Choroid plexus epithelial cell (primary cell): ENCODE results near the gene PRKN.

Experiments used
- DNase-seq: peaks from one replicate; pipeline ENCODE4 v3.0.0-alpha.2; 2010; ENCODE audit warnings: low read depth
- H3K4me3 ChIP-seq: 2 replicates; pipeline ENCODE4 v1.5.1; 2011; ENCODE audit warnings: low read depth, mild to moderate bottlenecking, control low read depth, low read length, moderate library complexity
- TF ChIP-seq, protein P1 (sequence below): conservative IDR thresholded peaks from 2 replicates; pipeline ENCODE4 v1.5.1; 2011; ENCODE audit warnings: low read depth, mild to moderate bottlenecking, control low read depth, inconsistent platforms, low read length, moderate library complexity

The PRKN gene

DNA sequence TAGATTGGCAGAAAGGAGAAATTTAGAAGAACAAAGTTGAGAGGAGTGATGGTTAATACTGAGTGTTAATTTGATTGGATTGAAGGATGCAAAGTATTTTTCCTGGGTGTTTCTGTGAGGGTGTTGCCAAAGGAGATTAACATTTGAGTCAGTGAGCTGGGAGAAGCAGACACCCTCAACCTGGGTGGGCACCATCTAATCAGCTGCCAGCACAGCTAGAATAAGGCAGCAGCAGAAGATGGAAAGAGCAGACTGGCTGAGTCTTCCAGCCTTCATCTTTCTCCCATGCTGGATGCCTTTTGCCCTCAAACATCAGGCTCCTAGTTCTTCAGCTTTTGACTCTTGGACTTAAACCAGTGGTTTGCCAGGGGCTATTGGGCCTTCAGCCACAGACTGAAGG lies 1016.1 kb downstream of the PRKN start:
- TF ChIP-seq, protein P1, sequence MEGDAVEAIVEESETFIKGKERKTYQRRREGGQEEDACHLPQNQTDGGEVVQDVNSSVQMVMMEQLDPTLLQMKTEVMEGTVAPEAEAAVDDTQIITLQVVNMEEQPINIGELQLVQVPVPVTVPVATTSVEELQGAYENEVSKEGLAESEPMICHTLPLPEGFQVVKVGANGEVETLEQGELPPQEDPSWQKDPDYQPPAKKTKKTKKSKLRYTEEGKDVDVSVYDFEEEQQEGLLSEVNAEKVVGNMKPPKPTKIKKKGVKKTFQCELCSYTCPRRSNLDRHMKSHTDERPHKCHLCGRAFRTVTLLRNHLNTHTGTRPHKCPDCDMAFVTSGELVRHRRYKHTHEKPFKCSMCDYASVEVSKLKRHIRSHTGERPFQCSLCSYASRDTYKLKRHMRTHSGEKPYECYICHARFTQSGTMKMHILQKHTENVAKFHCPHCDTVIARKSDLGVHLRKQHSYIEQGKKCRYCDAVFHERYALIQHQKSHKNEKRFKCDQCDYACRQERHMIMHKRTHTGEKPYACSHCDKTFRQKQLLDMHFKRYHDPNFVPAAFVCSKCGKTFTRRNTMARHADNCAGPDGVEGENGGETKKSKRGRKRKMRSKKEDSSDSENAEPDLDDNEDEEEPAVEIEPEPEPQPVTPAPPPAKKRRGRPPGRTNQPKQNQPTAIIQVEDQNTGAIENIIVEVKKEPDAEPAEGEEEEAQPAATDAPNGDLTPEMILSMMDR = no peak
- no peak overlapping the region for H3K4me3 ChIP-seq
- no peak for DNase-seq

DNA sequence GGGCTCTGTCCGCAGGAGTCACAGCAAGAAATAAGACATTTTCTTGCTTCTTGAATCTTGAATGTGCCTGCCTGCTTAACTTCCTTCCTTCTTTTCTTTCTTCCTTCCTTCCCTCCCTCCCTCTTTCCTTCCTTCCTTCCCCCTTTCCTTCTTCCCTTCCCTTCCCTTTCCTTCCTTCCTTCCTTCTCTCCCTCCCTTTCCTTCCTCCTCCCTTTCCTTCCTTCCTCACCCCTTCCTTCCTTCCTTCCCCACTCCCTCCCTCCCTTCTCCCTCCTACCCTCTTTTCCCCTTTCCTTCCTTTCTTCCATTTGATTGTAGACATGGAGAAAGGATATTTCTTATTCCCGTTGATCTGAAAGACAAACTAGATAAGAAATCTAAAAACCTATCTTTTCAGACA lies 1016.9 kb downstream of the PRKN start:
- H3K4me3 ChIP-seq = no peak overlapping the region
- DNase-seq = no peak
- TF ChIP-seq, protein P1 = no peak

DNA sequence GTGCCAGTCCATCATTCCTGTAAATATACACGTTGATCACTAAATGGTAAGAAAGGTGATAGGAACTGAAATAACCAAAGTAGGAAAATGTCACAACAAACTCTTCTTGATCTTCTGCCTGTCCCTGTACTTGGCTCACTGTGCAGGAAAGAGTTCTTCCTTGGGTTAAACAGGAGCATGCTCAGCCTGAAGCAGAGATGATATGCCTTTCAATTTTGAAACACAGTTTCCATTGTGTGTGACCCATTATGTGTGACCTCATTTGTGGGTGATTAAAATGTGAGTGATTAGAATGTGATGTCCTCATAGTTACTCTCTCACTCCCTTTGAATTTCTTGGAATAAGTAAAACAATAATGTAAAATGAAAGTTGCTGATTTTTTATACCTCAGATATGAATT lies 1026.5 kb downstream of the PRKN start:
- TF ChIP-seq, protein P1 = no peak
- no peak overlapping the region for H3K4me3 ChIP-seq
- DNase-seq = no peak

DNA sequence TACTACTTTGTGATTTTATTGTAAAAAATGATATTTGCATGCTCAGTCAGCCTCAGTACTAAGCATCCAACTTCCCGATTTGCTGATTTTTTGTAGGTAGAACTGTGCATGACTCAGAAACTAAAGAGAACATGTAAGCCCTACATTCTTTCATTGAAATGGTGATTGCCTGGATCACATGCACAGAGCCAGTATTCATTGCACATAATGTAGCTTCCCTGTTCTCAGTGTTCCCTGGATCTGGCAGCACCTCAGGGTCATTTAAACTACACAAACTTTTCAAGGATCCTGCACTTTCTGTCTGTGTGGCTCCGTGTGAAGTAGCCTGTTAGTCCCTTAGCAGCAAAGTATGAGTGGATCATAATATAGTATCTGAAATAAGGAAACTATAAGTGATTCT lies 1030.8 kb downstream of the PRKN start:
- no peak overlapping the region for H3K4me3 ChIP-seq
- peak; percentile 2 for DNase-seq
- TF ChIP-seq, protein P1 = no peak

DNA sequence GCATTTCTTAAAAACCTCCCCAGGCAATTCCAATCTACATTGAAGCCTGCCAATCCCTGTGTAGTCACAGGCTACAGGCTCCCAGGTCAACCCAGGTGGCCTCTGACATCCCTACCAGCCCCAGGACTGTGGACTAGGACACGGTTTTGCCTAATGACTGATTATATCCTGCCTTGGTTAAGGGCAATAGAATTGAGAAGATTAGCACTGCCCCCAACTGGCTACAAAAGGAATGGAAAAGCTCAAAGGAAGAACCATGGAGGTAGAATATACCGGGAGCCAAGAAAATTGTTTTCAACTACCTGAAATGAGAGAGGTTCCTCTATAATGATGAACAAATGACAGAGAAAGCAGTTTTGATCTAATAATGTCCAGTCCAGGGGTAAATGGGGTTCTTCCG lies 1032.6 kb downstream of the PRKN start:
- peak; percentile 66 for DNase-seq
- TF ChIP-seq, protein P1 = peak; percentile 69
- H3K4me3 ChIP-seq = no peak overlapping the region

DNA sequence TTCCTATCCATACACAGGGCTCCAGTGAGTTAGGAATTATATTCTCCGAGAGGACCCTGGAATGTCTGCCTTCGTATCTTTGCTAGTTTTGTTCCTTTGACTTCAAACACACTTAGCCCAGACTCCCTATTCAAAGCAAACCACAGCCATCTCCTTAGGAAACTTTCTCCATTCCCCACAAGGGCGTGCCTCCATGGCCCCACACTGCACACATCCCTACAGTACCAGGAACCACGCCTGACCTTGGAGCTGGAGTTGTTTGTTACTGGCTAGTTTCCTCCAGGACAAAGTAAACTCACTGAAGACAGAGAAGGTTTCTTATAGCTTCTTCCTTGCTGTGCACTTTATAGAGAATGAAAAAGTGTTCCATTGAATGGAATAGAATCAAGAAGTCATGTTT lies 1040.9 kb downstream of the PRKN start:
- no peak overlapping the region for H3K4me3 ChIP-seq
- DNase-seq = no peak
- TF ChIP-seq, protein P1 = no peak

DNA sequence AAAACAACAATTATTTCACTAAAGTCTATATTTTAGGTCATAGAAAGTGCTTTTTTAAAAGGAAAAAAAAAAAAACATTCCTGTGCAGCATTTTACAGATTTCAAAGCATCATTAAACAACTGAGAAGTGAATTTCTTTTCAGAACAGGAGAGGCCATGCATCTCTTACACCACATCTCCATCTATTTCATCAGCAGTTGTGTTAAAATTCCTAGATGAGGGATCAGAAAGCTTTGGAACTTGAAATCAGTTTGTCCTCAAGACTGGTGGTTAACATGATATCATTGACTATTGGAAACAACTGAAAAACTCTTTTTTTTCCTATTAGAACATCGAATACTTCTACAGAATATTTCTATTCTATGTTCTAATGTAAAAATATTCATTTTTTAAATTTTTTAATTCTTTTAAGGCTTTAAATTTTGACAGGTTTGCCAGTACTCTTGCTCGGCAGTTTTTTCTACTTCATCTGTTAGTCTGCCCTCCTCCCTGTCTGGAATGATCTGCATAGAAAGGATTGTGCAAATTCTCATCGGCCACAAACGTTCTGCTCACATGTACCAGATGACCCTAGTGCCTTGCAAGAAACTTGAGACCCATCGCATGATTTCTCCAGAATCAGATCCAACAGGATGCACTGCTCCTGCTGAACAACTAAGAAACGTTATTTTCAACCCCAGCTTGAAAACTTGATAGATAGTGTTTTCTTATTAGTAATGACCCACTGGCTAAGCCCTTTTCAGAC lies 1042.7 kb downstream of the PRKN start:
- DNase-seq = no peak
- TF ChIP-seq, protein P1 = no peak
- H3K4me3 ChIP-seq = no peak overlapping the region
